Prostate gland (tissue), 2 donors: ENCODE results near the gene MYDGF.

Experiments
- CTCF ChIP-seq, 4 experiments: fragments of 200-600 bp in 2 of 4; fragments of 450-650 bp in 2 of 4; sonication (generic) in 2 of 4; IDR thresholded peaks; 1 replicate in 3 of 4; 2 replicates in 1 of 4; pipeline ENCODE4 v1.5.1; 2016 to 2019; ENCODE audit warnings: antibody characterized with exemption in 4 of 4, mild to moderate bottlenecking in 2 of 4, moderate library complexity in 2 of 4
- POLR2AphosphoS5 ChIP-seq: sonication (generic); formaldehyde crosslinking; IDR thresholded peaks from one replicate; pipeline ENCODE4 v1.6.1; 2017; ENCODE audit warnings: antibody characterized with exemption

GRCh38 chr19:4647676-4648644 lies 22.2 kb downstream of the MYDGF start:
- peak in 1 of 4 experiments; percentile 15 for TF ChIP-seq CTCF (IDR thresholded peaks at IDR 0.05)
- peak; percentile 37 for TF ChIP-seq POLR2AphosphoS5
